ENCODE measurements around the gene BECN2. TPM values are rescaled to one million over a fixed set of nuclear protein-coding genes. Genes with fewer than 3 reads are reported as not detected.

BECN2 gene
- total and polyA plus RNA-seq, 2 of the 13 experiments (the other 11 are each of a cell fraction or from before 2014, with no cell fraction given) = not detected

DNA sequence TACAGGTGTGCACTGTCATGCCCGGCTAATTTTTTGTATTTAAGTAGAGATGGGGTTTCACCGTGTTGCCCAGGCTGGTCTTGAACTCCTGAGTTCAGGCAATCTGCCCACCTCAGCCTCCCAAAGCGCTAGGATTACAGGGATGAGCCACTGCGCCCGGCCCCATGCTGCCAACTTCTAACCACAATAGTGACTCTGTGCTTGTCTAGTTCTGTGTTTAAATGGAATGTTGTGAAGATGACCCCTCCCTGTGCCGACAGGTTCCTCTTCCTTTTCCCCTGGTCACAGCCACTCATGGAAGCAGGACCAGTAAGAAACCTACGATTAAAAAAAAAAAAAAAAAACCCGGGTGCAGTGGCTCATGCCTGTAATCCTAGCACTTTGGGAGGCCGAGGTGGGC lies 36.6 kb downstream of the BECN2 start (continued):
- TF ChIP-seq, protein P1, sequence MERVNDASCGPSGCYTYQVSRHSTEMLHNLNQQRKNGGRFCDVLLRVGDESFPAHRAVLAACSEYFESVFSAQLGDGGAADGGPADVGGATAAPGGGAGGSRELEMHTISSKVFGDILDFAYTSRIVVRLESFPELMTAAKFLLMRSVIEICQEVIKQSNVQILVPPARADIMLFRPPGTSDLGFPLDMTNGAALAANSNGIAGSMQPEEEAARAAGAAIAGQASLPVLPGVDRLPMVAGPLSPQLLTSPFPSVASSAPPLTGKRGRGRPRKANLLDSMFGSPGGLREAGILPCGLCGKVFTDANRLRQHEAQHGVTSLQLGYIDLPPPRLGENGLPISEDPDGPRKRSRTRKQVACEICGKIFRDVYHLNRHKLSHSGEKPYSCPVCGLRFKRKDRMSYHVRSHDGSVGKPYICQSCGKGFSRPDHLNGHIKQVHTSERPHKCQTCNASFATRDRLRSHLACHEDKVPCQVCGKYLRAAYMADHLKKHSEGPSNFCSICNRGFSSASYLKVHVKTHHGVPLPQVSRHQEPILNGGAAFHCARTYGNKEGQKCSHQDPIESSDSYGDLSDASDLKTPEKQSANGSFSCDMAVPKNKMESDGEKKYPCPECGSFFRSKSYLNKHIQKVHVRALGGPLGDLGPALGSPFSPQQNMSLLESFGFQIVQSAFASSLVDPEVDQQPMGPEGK (CRISPR knock-in tag; IDR thresholded peaks at IDR 0.05) = no peak
- TF ChIP-seq SMC3 (IDR thresholded peaks at IDR 0.05; ENCODE audit: low read length) (no peak), PITX1 (CRISPR knock-in tag; IDR thresholded peaks at IDR 0.05) (no peak), RNF2 (conservative IDR thresholded peaks at IDR 0.05; ENCODE audit: low read depth) (no peak), REL (CRISPR knock-in tag; conservative IDR thresholded peaks at IDR 0.05) (no peak), ZNF224 (CRISPR knock-in tag; IDR thresholded peaks at IDR 0.05) (no peak), REXO4 (CRISPR knock-in tag; IDR thresholded peaks at IDR 0.05; ENCODE audit: borderline replicate concordance) (no peak), ATF7-NPFF (CRISPR knock-in tag; IDR thresholded peaks at IDR 0.05; ENCODE audit: low read depth) (no peak)
- TF ChIP-seq, protein P2, sequence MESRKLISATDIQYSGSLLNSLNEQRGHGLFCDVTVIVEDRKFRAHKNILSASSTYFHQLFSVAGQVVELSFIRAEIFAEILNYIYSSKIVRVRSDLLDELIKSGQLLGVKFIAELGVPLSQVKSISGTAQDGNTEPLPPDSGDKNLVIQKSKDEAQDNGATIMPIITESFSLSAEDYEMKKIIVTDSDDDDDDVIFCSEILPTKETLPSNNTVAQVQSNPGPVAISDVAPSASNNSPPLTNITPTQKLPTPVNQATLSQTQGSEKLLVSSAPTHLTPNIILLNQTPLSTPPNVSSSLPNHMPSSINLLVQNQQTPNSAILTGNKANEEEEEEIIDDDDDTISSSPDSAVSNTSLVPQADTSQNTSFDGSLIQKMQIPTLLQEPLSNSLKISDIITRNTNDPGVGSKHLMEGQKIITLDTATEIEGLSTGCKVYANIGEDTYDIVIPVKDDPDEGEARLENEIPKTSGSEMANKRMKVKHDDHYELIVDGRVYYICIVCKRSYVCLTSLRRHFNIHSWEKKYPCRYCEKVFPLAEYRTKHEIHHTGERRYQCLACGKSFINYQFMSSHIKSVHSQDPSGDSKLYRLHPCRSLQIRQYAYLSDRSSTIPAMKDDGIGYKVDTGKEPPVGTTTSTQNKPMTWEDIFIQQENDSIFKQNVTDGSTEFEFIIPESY (CRISPR knock-in tag; IDR thresholded peaks at IDR 0.05) = no peak

DNA sequence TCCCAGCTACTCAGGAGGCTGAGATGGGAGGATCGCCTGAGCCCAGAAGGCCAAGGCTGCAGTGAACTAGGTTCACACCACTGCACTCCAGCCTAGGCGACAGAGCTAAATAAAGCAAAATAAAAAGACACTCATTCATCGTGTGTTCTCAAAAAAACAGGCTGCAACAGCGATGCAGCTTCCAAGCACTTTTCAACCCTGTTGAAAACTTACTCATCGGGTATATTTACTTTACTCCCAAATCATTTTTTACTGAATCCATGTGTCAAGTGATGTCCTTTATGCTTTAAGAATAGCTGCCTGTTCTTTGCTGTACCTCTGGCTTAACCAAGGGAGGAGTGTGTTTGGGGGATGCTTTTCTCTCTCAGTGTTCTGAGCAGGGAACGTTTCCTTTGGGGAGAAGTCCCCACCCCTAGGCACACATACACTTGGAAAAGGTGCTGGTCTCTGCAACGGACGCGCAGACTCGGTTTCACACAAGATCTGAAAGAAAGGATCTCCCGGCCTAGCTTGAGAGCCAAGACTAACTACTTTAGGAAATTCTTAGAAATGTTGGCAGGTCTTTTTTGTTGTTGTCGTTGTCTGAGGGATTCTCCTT lies 39.9 kb downstream of the BECN2 start:
- Histone ChIP-seq H2AFZ (ENCODE audit: low read length) (no peak overlapping the region), H3K36me3 (replicated peaks in 1 of 2; ENCODE audit: control insufficient read depth in 1 of 2, insufficient read depth in 2 of 2, low read length in 2 of 2) (no peaks in the 10 kb centered on the region), H3K79me2 (ENCODE audit: insufficient read depth, low read length) (no peaks in the 10 kb centered on the region), H3K9me3 (ENCODE audit: low read length) (no peaks in the 10 kb centered on the region), H3K4me2 (ENCODE audit: low read depth, low read length) (no peak overlapping the region), H3K27ac (ENCODE audit: extremely low read length, insufficient read depth, low read length) (no peak overlapping the region), H4K20me1 (ENCODE audit: insufficient read depth, low read length) (no peaks in the 10 kb centered on the region), H3K4me1 (ENCODE audit: insufficient read depth, low read length) (no peaks in the 10 kb centered on the region), H3K27me3 (ENCODE audit: control insufficient read depth in 1 of 2, insufficient read depth in 2 of 2, low read length in 2 of 2) (peaks cover 0 to 8% of the 10 kb centered on the region in 2 experiments; a peak in 1 of 5 replicates), H3K9ac (ENCODE audit: insufficient read depth, low read depth, low read length) (no peak overlapping the region), H3K4me3 (replicated peaks in 1 of 3; ENCODE audit: insufficient read depth in 1 of 3, low read depth in 2 of 3, low read length in 3 of 3) (no peak overlapping the region)
- 65% methylated on average over 9 of the region's 12 CpGs for WGBS (ENCODE audit: low lambda C conversion rate)
- DNase-seq (ENCODE audit: low spot score) = no peak
- no peak for ATAC-seq
- no TSS peak for BruUV-seq (replicated peaks)
- in situ Hi-C loops (cut with HindIII; ENCODE audit: extremely low pct_ligation_motif_present, low pct_unique_long_range_greater_than_20kb) (loop anchor here (25.0 kb wide), 1 partner anchor 460 kb away; the partner anchor contains the start of gene KMO), intact Hi-C loops (cut with micrococcal nuclease; ENCODE audit: unreplicated experiment) (no loop called here)
- POLR2A ChIA-PET = no interaction called here
- CTCF ChIA-PET (ENCODE audit: low intra/inter-chr PET ratio, low total read pairs) = interaction anchor here (2.4 kb wide), 1 partner anchor 101 kb away, joined by 23 read pairs; no protein-coding TSS in a partner anchor
- no peak for FAIRE-seq
- TF ChIP-seq ZNF564 (CRISPR knock-in tag; IDR thresholded peaks at IDR 0.05) = no peak
- no peak for TF ChIP-seq ZNF841 (CRISPR knock-in tag; IDR thresholded peaks at IDR 0.05; ENCODE audit: borderline replicate concordance)
- TF ChIP-seq ZNF7 (CRISPR knock-in tag; IDR thresholded peaks at IDR 0.05) = no peak
- TF ChIP-seq HOXA9 (CRISPR knock-in tag; IDR thresholded peaks at IDR 0.05; ENCODE audit: borderline replicate concordance) = no peak
- TF ChIP-seq CHD2 (IDR thresholded peaks at IDR 0.05; ENCODE audit: low read depth, low read length) = no peak

Data from HepG2 (cell line).